Hindlimb muscle (tissue), 1 donor: ENCODE data around the gene TMEM151A. TPM values are rescaled to one million over a fixed set of nuclear protein-coding genes. Genes with fewer than 3 reads are reported as not detected.
A peak's percentile ranks its signal among the peaks of the same experiment; 100 is the strongest.
"Not testable (repeated sequence)": the region's sequence is repeated elsewhere in the genome, so short reads cannot be mapped to it uniquely, and the experiment has no call there.

Source experiments
- DNase-seq: peaks from one replicate; pipeline ENCODE4 v3.0.0-alpha.2; 2013
- polyA plus RNA-seq: library from polyadenylated mRNA; unstranded; fragments of 120-200 nt; gene quantifications from one replicate; pipeline ENCODE4 v1.2.1, GENCODE V29; 2013; ENCODE audit not compliant: insufficient read length

The TMEM151A gene
- polyA plus RNA-seq, 1 donor = not detected

- no peak for DNase-seq
These were observed 18.6 kb downstream of the TMEM151A start for GRCh38 chr11:66310324-66310723.

GRCh38 chr11:66310803-66311440, 19.2 kb downstream of the TMEM151A start:
- DNase-seq = not testable (repeated sequence)

GRCh38 chr11:66311470-66311964, 19.8 kb downstream of the TMEM151A start:
- DNase-seq = no peak

- DNase-seq = peak; percentile 95
These were observed 20.4 kb downstream of the TMEM151A start for GRCh38 chr11:66311965-66312548.

GRCh38 chr11:66312549-66313320, 21.0 kb downstream of the TMEM151A start:
- peak; percentile 98 for DNase-seq

GRCh38 chr11:66313321-66314185, 21.9 kb downstream of the TMEM151A start:
- DNase-seq = peak; percentile 86

- no peak for DNase-seq
These were observed 22.4 kb downstream of the TMEM151A start for GRCh38 chr11:66314186-66314501.

- no peak for DNase-seq
These were observed 23.1 kb downstream of the TMEM151A start for GRCh38 chr11:66314561-66315497.

GRCh38 chr11:66315498-66315885, 23.8 kb downstream of the TMEM151A start:
- DNase-seq = no peak

GRCh38 chr11:66315921-66316811, 24.5 kb downstream of the TMEM151A start:
- no peak for DNase-seq

- peak; percentile 87 for DNase-seq
These were observed 25.2 kb downstream of the TMEM151A start, which contains the start of gene CD248 for GRCh38 chr11:66316849-66317251. CD248 (minus strand) TSS chr11:66317044; CDS start chr11:66317027, 17 bp downstream.

- no peak for DNase-seq
These were observed 25.6 kb downstream of the TMEM151A start for GRCh38 chr11:66317322-66317722.

- no peak for DNase-seq
These were observed 26.3 kb downstream of the TMEM151A start for GRCh38 chr11:66317723-66318599.

GRCh38 chr11:66318600-66318970, 26.9 kb downstream of the TMEM151A start:
- no peak for DNase-seq

- not testable (repeated sequence) for DNase-seq
These were observed 28.6 kb downstream of the TMEM151A start for GRCh38 chr11:66320289-66320688.

GRCh38 chr11:66320748-66321147, 29.1 kb downstream of the TMEM151A start:
- DNase-seq = not testable (repeated sequence)

GRCh38 chr11:66321606-66322005, 29.9 kb downstream of the TMEM151A start:
- DNase-seq = no peak

- DNase-seq = no peak
These were observed 31.2 kb downstream of the TMEM151A start for GRCh38 chr11:66322732-66323427.

GRCh38 chr11:66323684-66324083, 32.0 kb downstream of the TMEM151A start:
- no peak for DNase-seq
